ENCODE measurements around the gene MRPS34.

Gene MRPS34

DNA sequence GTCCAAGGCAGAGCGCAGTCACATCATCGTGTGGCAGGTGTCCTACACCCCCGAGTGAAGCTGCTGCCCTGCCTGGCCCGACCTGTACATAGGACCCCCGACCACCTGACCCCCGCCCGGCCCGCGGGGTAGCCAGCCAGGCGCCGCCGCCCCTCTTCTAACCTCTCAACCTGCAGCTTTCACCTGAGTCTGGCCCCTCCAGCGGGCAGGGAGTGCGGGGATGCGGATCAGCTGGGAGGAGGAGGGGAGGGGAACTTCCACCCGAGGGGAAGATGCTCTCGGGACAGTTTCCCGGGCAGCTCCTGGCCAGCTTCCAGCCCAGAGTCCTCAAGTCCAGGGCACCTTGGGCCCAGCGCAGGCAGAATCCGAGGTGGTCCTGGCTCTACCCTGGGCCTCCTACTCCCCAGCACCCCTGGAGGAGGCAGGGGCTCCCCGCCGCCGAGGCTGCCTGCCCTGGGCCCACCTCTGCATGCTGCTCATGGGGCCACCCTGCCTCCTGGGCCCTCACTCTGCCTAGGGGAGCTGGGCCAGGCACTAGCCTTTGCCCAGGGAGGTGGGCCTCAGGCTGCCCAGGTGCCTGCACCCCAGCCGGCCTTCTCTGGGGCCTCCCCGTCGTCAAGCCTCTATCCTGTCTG, 4.0 kb downstream of the MRPS34 start:
- DNase-seq: no peak

DNA sequence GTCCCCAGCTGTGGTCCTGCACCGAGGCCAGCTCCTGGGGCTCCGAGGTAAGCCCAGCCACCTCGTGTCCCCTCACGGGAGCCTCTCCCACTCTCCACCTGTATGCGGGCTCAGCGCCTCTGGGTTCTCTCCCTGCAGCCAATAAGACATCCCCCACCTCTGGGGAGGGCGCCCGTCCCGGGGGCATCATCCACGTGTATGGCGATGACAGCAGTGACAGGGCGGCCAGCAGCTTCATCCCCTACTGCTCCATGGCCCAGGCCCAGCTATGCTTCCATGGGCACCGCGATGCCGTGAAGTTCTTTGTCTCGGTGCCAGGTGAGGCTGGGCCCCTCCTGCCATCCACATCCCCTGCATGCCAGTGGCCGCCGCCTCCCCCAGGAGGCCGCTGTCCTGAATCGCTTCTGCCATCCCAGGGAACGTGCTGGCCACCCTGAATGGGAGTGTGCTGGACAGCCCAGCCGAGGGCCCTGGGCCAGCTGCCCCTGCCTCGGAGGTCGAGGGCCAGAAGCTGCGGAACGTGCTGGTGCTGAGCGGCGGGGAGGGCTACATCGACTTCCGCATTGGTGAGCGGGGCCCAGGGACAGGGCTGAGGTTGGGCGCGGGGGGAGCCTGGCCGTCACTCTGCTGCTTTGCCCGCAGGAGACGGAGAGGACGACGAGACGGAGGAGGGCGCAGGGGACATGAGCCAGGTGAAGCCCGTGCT, 4.7 kb downstream of the MRPS34 start:
- DNase-seq: no peak

DNA sequence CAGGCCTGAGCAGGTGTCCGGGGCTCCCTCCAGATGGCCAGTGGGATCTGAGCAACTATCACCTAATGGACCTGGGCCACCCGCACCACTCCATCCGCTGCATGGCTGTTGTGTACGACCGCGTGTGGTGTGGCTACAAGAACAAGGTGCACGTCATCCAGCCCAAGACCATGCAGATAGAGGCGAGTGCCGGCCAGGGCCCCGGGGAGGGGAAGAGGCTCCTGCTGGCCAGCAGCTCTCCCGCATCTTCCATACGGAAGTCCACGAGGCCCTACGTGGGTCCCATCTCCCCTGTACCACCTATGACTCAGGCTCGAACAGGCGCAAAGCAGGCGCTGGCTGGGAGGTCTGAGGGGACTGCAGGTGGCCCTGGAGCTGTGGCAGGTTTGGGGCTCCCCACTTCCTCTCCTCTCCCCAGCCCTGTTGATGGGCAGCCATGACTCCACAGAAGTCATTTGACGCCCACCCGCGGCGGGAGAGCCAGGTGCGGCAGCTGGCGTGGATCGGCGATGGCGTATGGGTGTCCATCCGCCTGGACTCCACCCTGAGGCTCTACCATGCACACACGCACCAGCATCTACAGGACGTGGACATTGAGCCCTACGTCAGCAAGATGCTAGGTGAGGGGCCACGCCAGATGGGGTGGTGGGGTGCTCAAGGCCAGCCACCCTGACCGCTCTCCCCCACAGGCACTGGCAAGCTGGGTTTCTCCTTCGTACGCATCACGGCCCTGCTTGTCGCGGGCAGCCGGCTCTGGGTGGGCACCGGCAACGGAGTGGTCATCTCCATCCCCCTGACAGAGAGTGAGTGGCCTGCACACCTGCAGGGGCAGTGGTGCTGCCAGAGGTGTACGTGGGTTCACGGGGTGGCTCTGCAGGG, 5.6 kb downstream of the MRPS34 start:
- DNase-seq: no peak

DNA sequence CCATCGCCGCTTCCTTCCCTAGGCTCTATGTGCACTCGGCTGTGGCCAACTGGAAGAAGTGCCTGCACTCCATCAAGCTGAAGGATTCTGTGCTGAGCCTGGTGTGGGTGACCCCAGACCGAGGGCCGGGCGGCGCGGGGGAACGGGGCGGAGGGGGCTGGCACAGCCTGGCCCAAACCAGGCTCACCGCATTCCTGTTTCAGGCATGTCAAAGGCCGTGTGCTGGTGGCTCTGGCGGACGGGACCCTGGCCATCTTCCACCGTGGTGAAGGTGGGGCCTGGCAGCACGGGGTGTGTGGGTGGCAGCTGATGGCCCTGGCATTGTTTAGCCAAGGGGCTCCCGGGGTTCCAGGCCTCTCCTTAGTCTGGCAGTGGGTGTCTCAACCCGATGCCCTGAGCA, 6.2 kb downstream of the MRPS34 start:
- no peak for DNase-seq

DNA sequence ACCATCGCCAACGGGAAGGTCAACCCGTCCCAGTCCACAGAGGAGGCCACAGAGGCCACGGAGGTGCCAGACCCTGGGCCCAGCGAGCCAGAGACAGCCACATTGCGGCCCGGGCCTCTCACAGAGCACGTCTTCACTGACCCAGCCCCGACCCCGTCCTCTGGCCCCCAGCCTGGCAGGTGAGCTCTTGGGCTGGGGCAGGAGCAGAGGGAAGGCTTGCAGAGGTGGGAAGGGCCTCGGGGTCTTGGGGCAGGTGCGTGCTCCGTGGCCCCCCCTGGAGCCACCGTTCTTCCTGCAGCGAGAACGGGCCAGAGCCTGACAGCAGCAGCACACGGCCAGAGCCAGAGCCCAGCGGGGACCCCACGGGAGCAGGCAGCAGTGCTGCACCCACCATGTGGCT, 6.7 kb downstream of the MRPS34 start:
- no peak for DNase-seq

DNA sequence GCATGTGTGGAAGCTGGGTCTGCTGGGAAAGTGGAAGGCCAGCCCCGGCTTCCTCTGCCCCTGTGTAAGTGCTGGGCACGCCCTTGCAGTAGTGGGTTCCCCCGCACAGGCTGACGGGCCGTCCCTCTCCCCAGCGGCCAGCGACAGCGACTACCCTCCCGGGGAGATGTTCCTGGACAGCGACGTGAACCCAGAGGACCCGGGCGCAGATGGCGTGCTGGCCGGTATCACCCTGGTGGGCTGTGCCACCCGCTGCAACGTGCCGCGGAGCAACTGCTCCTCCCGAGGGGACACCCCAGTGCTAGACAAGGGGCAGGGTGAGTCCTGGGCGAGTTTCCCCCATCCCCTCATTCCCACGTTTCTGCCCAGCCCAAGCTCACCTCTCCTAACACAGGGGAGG, 7.1 kb downstream of the MRPS34 start:
- no peak for DNase-seq

DNA sequence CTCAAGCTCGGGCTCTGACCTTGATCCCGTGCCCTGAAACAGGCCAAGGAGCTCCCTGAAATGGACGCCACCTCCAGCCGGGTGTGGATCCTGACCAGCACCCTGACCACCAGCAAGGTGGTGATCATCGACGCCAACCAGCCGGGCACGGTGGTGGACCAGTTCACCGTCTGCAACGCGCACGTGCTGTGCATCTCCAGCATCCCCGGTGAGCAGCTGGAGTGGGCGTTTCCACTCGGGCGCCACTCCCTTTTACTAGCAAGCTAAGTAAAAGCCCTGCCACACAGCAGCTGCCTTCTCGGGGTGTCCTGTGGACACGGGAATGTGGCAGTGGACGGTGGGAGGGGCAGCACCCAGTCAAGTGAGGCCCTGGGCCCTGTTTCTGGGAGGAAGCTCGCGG, 8.0 kb downstream of the MRPS34 start:
- no peak for DNase-seq

DNA sequence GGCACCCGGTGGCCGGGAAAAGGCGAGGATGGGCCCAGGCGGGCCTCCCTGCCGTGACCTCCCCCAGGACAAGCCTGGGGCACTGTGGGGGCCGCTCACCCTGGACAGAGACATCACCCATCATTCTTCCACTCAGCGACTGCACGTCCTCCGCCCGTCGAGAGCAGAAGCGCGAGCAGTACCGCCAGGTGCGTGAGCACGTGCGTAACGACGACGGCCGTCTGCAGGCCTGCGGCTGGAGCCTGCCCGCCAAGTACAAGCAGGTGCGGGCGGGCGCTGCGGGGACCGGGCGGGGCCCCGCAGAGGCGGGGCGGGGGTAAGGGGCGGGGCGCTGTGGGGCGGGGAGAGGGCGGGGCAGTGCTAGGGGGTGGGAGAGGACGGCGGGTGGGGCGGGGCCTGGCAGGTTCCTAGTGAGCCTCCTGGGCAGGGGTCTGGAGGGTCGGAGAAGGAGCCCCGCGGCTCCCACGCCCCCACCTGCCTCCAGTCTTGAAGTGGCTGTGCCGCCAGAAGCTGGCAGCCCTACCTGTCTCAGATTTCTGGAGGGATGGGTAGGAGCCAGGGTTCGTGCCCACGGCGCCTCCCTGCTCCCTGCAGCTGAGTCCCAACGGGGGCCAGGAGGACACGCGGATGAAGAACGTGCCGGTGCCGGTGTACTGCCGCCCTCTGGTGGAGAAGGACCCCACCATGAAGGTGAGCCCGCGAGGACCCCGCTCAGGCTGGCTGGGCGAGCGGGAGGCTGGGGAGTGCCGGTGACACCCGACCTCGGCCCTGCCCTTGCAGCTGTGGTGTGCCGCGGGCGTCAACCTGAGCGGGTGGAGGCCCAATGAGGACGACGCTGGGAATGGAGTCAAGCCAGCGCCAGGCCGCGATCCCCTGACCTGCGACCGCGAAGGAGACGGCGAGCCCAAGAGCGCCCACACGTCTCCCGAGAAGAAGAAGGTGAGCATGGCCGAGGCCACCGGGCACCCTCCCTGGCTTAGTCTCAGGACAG, 9.1 kb downstream of the MRPS34 start:
- peak; percentile 47 for DNase-seq

DNA sequence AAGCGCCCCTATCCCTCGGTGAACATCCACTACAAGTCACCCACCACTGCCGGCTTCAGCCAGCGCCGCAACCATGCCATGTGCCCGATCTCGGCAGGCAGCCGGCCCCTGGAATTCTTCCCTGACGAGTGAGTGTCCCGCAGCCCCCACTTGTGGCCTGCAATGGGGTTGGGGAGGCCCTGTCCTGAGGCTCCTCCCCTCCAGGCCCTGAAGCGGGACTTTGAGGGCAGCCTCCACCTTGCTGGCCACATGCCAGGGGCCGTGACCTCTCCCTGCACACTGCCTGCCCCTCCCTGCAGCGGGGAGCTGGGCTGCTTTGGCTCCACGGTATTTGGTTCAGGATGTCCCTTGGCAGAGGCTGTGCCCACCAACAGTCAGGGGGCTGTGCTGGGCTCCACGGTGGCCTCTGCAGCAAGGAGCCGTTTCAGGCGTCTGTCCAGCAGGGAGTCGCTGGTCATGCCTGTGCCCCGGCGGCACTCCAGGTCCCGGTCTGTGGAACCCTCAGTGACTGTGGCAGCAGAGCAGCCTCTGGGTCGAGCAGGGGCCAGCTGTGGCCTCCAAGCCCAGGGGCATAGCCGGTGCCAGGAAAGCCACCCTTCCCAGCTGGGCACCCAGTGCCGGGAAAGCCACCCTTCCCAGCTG, 9.9 kb downstream of the MRPS34 start:
- DNase-seq: no peak

DNA sequence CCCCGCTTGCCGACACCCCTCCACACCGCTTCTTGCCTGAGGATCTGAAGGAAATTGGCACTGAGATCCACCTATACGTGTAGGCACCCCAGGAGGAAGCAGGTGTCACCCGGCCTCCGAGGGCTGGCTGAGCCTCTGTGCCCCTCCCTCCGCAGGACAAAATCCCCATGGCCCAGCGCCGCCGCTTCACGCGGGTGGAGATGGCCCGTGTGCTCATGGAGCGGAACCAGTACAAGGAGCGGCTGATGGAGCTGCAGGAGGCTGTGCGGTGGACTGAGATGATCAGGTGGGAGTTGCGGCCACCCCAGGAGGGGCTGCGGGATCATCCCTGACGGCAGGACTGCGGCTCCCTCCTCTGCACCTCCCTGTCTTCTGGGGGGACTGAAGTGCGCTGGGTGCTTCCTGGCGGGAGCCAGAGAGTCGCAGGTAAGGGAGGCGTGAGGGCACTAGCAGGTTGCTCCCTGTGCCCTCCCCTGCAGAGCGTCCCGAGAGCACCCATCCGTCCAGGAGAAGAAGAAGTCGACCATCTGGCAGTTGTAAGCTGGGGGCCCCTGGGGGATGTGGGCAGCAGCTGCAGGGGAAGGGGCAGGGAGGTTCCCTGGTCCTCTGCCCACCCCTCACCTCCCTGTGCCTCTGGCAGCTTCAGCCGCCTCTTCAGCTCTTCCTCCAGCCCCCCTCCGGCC, 10.6 kb downstream of the MRPS34 start:
- DNase-seq: no peak

DNA sequence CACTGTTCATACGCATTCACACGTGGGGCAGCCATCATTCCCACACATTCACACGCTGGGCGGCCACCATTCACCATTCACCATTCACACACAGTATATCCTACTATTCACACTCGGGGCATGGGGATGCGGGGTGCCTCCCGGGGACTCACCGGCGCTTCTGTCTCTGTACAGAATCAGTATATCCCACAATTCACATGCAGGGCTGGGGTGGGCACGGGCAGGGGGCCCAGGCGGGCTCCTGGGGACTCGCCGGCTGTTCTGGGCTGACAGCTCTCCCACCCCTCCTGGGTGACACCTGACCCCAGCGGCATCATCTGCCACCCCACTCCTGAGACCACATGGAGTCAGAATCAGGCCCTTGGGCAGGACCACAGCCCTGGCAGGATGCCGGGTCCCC, 11.2 kb downstream of the MRPS34 start:
- DNase-seq: no peak

DNA sequence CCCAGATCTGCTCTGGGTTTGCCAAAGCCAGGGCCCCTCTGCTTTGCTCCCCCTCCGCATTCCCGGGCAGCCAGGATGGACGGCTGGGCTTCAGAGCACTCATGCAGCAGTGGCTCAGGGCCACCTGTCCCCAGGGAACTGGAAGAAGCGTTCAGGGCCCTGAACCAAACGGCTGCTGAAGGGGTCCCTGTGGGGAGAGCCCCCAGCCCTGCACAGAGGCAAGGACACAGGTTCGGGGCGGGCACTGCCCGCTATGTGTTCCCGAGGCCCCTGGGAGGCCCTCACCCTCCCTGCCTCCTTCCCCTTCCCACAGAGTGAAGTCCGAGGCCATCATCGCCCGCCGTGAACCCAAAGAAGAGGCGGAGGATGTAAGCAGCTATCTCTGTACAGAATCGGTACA, 12.0 kb downstream of the MRPS34 start:
- DNase-seq: no peak

DNA sequence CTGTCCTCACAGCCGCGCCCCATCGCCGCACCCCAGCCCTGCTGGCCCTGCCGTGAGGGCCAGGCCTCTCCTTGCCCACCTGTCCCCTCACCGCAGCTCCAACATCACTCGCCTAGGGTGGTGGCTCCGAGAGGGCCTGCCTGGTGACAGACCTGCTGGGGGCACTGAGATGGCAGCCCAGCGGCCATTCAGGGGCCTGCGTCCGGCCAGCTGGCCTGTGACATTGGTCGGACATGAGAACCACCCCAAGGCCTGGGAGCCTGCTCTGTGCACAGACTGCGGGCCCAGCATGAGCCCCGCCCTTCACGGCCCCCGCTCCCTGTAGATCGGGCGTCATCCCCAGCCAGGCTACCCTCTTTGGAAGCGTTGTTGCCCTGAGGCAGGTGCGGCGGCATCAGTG, 13.4 kb downstream of the MRPS34 start:
- no peak for DNase-seq

DNA sequence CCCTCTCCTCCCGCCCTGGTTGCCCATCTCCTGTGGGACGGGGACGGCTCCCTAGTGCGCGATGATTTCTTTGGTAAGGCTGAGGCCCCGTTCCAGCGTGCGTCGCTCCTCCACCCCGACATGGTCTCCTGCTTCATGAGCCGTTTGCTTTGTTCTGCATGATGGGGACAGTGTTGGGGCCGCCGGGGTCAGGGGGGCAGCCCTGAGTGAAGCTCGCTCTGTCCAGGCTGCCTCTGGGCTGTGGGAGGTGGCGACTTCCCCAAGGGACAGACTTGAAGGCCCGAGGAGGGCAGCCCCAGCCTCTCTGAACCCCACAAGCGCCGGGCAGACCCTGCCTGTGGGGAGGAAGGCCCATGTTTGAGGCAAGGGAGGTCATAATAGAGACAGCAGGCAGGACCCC, 14.0 kb downstream of the MRPS34 start:
- DNase-seq: no peak

DNA sequence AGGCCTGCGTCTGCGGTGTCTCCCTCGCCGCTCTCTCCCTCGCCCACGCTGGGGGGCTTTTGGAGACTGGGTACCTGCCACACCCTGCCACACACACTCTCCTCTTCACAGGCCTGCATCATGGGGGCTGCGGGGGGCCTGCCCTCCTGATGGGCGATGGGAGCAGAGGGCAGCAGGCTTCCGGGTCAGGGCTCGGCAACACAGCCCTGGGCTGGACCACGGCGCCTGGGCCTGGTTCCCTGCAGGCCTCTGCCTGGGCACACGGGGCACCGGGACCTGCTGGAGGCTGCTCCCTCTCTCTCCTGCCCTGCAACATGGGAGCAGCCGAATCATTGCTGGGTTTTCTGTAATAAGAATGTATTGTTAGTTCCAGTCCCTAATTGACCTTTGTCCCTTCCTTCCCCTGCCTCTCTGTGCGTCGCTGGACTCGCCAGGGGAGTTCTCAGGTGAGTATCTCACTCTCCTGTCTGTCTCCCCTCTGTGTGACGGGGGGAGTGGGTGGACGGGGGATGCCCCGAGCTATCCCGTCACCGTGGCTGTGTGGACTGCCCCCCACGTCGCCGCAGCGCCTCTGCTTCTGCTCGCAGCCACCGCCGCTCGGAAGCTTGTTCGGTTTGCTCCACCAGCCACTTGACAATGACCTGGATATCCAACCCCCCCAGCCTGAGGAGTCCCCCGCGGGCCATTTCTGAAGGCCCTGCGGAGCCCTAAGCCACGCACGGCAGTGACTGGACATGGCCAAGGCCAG, 15.0 kb downstream of the MRPS34 start:
- no peak for DNase-seq

DNA sequence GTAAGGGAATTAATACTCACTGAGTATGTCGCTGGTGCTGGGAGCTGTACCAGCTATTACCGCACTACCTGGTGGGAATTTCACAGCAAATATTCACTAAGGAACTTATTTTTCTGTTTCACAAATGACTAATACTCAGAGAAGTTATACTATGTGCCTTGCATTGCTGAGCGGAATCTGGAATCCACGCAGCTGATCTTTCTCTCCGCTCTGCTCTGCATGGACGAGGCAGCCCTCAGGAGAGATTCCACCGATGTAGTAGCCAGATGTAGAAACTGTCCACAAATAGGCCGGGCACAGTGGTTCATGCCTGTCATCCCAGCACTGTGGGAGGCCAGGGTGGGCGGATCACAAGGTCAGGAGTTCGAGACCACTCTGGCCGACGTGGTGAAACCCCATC, 18.7 kb downstream of the MRPS34 start:
- DNase-seq: no peak

DNA sequence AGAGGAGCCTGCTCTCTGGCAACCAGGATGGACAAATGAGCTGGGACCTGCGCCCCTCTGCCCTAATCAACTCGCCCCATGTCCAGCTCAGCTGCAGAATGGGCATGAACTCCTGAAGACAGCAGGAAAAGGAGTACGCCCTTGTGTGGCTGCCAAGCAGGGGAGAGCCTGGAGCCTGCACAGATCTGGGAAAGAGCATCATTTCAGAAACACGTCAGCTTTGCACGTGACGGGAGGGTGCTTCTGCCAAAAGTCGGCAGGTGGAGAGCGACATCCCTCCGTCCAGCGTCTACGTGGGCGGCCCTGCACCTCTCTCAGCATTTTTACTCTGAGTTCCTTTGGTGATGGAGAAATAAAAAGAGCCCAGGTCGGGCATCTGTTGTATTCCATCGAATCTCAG, 20.1 kb downstream of the MRPS34 start:
- no peak for DNase-seq

DNA sequence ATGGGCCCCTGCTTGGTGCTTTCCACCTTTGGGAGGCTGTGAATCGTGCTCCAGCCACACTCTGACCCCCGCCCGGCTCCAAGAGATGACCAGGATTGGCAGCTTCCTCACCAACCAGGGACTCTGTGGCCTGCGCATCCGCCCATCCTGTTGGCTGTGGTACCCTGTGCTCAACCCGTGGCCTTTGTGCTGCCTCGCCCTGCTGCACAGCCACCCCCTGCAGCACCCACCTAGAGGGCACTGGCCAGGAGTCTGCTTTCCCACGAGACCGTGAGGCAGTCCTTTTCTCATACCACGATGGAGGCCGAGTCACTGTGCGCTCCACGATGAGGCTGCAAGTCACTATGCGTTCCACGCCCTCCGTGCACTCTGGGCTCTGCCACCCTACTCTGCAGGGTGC, 21.0 kb downstream of the MRPS34 start:
- no peak for DNase-seq

DNA sequence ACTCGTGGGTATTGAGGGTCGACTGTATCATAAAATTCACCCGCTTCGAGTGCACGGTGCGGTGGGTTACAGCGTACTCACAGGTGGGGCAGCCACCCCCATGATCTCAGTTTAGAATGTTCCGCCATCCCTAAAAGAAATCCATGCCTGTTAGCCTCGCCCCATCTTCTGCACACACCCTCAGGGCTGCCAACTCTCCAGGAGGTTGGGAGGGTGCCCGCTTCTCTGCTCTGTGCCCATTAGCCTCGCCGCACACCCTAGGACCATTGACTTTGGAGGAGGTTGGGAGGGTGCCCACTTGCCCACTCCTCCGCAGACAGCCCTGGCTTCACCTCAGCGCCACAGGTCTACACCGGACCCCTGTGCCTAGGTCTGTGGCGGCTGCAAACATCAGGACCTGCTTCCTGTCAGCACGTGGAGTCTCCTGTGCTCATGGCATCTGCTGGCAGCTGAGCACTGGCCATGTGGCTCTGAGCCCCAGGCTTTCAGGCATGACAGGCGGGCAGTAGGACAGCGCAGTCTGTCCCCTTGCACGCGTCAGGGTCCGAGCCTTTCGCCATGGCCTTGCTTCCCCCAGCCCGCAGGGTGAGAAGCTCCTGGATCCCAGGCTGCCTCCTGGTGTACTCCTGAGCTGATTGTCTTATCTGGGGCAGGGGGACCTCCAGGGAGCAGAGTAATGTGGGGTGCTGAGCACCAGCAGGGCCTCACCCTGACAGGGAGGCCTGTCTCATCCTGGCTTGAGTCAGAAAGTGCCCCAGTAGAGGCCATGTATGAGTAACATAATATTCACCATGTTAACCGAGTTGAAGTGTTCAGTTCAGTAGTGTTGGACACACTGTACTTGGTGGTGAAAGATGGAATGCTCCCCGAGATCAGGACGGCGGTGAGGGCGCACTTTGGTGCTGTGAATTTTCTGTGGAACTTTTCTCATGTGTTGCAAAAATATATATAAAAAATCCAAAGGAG, 23.5 kb downstream of the MRPS34 start:
- DNase-seq: no peak

DNA sequence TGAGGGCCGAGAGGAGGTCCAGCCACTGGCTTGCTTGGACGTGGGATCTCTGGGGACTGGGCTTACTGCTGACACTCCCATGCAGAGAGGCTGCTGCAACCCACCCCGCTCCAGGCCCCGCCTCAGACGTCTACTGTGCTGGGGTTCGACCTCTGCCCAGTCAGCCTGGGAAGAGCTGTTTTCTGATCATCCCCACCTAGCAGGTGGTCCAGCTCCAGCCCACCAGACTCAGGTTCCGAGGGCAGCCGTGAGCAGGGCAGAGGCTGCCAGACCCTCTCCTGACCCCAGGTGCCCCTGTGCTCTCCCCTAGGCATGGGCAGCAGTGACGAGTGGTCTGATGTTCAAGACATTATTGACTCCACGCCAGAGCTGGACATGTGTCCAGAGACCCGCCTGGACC, 25.0 kb downstream of the MRPS34 start:
- no peak for DNase-seq

All from fibroblast of skin of right biceps (primary cell).